ENCODE measurements around the gene PA2G4.

- TF ChIP-seq POU6F1 (CRISPR knock-in tag; IDR thresholded peaks at IDR 0.05; ENCODE audit: borderline replicate concordance, low read depth), result no peak
- no peak for TF ChIP-seq TCF4 (CRISPR knock-in tag; IDR thresholded peaks at IDR 0.05; ENCODE audit: borderline replicate concordance)
- TF ChIP-seq ISL1 (CRISPR knock-in tag; IDR thresholded peaks at IDR 0.05), result no peak
- TF ChIP-seq ARNTL (CRISPR knock-in tag; IDR thresholded peaks at IDR 0.05; ENCODE audit: borderline replicate concordance, low read depth), result no peak
- no peak for TF ChIP-seq PATZ1 (CRISPR knock-in tag; IDR thresholded peaks at IDR 0.05; ENCODE audit: borderline replicate concordance)
- TF ChIP-seq TSHZ2 (CRISPR knock-in tag; IDR thresholded peaks at IDR 0.05), result no peak
- TF ChIP-seq ZC3H10 (CRISPR knock-in tag; IDR thresholded peaks at IDR 0.05), result no peak
- TF ChIP-seq BACH2 (CRISPR knock-in tag; IDR thresholded peaks at IDR 0.05; ENCODE audit: borderline replicate concordance), result no peak
- no peak for TF ChIP-seq CSDC2 (CRISPR knock-in tag; IDR thresholded peaks at IDR 0.05)
- TF ChIP-seq CREB5 (CRISPR knock-in tag; IDR thresholded peaks at IDR 0.05; ENCODE audit: low read depth), result no peak
Measured at GRCh38 chr12:56080556-56081138, 23.7 kb upstream of the PA2G4 start.
